GM19023 (cell line): Measurements from ENCODE around the gene SERPINA5.
"Not testable (repeated sequence)": the region's sequence is repeated elsewhere in the genome, so short reads cannot be mapped to it uniquely, and the experiment has no call there.

Experiments used
- ATAC-seq: cut with Tn5 transposase; IDR thresholded peaks from one replicate; pipeline ENCODE4 v1.9.1; 2021; ENCODE audit warnings: mild to moderate bottlenecking, moderate library complexity; ENCODE audit not compliant: unreplicated experiment

Gene SERPINA5

DNA sequence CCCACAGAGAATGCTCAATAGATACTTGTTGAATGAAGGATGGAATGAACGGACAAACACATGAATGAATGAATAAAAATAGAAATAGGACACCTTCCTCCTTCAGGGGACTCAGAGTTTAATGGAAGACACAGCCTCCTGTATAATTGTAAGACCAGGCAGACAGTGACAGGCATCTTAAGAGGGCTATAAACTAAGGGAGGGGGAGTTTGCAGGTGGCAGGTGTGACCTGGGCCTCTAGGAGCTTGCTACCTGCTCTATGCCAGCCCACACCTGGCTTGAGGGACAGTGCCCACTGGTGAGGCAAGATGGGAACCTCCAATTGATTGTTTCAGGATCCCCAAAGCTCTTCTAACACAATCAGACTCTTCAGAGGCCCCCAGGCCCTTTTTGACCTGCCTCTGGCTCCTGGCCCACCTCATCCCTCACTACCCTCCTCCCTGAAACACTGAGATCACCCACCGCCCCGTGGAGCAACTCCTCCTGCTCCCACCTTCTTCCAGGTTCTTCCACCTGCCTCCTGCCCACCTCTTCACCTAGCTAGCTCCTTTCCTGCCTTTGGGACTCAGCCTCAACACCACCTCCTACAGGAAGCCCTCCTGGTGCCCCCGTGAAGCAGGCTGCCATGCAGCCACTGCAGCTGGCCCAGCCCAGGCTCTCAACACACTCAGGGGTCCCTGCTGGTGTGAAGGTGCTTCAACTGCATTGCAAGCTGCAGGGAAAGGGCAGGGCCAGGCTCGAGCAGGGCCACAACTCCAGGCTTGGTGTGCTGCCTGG lies 40.3 kb downstream of the SERPINA5 start:
- no peak for ATAC-seq

DNA sequence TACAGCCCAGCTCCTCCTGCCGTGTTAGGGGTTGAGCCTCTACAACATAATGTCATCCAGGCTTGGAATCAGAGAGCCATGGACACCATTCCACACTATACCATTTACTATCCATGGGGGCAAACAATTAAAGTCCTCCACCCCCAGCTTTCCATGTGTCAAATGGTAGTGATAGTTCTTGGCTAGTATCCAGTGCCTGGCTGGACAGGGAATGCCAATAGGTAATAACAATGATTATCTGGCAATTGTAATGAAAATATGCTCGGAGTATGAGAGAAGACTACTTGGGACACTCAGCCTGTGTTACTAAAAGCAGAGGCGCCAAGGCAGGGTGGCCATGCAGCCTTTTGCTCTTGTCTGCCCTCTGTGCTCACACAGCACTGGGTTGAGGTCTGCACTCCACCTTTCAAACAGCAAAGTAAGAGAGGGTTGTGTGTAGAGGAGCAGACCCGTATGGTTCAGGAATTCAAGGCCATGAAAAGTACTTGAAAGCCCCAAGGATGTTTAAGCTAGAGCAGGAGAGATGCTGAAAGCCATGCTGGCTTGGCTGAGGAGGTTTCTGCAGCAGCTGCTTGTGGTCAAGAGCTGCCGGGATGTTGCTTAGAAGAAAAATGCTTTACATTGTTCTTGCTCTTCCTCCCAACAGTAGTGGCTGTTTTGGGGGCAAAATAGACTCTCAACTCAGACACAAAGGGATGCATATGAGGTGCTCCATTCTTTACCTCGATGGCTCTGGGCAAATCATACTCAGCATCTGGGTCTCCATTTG lies 41.6 kb downstream of the SERPINA5 start:
- ATAC-seq = no peak

DNA sequence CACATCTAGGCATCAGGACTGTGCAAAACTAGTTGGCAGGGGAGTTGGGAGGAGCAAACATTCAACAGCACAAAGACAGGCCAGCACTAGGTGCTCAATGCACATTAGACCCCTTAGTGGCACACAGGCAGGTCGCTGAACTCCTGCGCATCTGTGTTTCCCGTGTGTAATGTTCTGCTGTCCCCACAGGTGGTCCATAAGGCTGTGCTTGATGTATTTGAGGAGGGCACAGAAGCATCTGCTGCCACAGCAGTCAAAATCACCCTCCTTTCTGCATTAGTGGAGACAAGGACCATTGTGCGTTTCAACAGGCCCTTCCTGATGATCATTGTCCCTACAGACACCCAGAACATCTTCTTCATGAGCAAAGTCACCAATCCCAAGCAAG lies 42.2 kb downstream of the SERPINA5 start:
- ATAC-seq = no peak

DNA sequence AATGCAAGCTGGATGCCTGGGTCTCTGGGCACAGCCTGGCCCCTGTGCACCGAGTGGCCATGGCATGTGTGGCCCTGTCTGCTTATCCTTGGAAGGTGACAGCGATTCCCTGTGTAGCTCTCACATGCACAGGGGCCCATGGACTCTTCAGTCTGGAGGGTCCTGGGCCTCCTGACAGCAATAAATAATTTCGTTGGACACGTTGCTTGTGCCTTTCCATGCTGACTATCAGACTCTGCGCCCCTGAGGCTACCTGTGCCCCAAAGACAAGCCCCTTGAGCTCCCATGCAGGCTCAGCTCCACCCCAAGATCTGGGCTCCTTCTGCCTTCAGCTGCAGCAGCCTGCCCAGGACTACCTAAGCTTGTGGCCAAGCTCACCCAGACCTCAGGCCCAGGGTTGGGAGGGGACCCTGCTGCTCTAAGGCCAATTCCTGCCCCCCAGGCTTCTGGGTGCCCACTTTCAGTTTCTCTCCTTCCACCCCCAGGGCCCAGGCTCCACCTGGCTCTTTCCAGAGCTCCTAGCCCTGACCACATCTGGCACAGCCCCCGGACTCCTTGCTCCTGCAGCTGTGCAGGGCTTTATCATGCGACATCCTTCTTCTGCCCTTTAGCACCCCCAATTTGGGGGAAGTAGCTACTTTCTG lies 42.8 kb downstream of the SERPINA5 start:
- no peak for ATAC-seq

DNA sequence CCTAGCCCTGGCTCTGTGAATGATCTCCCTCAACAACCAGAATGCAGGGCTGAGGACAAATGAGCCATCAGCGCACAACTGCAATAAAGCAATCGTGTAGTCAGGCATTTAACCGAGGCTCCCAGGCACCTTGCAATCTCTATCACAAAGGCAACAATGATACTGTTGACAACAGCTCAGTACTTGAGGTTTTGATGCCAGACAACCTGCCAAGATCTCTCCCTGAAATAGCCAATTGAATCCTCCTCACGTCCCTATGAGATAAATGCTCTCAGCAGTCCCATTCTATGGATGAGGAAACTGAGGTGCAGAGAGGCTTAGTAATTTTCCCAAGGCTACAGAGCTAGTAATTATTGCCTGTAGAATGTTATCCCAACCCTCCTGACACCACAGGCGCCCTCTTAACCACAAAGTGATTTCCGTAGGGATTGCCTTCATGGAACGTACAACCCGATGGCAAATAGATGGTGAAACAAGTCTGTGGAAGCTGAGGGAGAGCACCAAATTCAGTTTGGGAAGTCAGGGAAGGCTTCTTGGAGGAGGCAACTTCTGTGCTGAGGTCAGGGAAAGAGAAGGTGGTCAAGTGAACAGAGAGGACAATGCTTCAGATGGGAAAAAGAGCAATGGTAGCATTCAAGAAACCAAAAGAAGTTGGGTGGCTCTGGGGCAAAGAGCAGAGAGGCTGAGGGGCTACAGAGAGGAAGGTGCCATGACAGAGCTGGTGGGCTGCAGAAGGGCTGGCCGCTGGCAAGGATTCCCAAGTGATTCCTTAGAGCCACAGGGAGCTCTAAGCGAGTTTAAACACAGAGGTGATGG lies 43.5 kb downstream of the SERPINA5 start:
- no peak for ATAC-seq

DNA sequence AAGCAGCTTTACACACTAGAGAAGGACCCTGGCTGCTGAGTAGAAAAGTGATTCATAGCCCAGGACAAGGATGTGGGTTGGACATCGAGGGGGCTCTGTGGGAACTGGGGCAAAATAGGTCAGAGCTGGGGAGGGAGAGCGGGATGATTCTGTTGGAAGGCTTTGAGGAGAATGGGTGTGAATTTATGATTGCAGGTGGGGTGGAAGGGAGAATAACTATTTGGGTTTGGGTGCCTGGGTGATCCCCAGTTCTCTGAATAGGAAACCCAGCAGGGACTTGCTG lies 44.1 kb downstream of the SERPINA5 start:
- ATAC-seq = no peak

DNA sequence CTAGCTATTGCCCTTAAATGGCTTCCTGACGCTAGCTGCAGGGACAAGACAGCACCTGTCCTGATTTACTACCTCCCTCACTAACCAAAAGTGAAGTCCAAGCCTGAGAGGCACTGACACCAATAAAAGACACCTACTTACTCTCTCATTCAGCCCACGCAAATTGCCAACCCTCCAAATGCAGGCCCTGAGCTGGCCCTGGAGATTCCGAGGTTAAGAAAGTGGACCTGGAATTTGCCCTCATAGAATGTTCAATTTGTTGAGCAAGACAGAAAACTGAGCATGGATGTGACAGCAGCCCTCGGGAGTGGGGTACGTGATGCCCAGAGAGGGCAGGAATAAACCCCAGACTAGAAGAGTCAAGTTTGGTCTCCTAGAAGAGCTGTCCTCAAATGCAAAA lies 47.4 kb downstream of the SERPINA5 start:
- ATAC-seq = no peak

DNA sequence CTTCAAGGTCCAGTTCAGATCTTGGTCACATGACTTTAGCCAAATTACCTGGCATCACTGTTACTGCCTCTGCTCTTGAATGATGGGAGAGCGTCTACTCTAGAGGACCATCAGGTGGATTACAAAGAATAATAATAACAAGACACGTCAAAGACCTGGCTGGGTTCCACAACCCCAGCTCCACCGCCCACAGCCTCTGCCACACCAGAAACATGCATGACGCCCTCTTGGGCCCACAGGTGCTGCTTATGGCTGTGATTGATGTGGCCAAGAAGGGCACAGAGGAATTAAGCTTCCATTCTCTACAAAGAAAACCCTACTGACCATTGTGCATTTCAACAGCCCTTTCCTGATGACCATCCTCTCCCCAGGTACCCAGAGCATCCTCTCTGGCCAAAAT lies 49.2 kb downstream of the SERPINA5 start:
- no peak for ATAC-seq

DNA sequence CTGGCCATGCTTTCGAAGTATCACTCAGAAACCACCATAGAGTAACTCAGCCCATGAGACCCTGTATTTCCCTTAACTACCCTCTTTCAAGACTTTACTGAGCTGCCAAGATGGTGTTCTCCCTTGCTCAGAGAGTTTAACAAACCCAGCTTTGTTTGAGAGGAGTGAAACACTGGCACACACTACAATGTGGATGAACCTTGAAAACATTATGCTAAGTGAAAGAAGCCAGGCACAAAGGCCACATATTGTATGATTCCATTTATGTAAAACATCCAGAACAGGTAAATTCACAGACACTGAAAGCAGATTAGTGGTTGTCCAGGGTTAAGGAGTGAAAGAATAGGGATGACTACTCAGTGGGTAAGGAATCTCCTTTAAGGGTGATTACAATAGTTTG lies 49.8 kb downstream of the SERPINA5 start:
- no peak for ATAC-seq

DNA sequence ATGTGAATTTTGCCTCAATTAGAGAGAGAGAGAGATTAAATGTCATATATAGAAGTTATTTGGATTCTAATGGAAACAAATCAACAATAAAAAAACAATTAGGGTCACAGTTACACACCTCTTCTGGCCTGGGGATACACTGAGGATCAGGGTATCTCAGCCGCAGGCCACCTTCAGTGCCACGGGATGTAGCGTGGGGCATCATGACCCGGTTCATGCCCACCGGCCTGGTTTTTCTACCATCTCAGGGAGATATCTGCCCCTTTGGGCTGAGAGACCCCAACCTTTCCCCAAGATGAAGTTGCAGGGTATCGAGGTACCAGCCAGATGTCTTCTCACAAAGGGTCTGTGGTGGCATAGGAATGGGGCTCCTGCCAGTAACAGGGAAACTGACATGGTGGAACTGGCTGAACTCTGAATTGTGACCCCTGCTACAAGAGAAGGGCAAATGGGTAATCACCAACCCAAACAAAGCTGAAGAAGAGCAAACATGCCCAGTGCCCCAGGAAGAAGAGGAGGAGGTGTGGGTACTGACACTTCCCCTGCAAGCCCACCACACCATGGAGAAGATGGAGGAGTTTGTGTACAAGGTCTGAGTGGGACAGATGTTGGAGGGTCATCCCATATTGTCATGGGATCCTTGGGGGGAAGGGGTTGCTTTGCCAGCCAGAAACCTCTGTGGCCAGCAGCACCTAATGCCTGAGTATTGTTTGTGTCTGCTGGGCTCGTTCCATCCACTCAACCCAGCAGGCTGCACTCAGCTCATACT lies 50.5 kb downstream of the SERPINA5 start:
- no peak for ATAC-seq

DNA sequence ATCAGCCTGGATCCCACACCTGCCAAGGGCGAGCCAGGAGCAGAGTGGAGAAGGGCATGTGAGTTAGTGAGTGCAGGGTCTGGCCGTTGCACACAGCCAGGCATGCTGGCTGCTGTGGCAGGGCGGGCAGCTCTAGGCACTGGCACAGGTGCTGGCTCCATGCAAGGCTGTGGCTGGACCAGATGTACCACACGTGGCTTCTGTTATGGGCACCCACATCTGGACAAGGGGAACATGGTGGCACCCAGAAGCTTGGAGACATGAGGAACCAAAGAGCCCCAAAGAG lies 51.0 kb downstream of the SERPINA5 start:
- ATAC-seq = no peak

DNA sequence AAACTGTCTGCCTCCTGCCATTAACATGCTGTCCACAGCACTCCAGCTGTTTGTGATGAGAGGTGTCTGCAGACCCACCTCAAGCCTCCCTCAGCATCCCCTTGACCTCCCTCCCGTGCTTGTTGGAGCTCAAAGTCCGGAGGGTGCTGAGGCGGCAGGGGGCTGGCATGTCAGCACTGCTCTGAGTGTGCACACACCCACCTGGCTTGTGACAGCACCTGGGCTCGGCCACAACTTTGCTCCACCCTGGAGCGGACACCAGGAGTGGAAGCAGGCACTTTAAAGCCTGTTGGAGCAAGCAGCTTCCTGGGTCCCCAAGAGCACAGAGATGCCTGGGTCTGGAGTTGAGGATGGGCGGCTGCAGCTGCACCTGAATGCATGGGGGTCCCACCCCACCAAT lies 51.9 kb downstream of the SERPINA5 start:
- no peak for ATAC-seq

DNA sequence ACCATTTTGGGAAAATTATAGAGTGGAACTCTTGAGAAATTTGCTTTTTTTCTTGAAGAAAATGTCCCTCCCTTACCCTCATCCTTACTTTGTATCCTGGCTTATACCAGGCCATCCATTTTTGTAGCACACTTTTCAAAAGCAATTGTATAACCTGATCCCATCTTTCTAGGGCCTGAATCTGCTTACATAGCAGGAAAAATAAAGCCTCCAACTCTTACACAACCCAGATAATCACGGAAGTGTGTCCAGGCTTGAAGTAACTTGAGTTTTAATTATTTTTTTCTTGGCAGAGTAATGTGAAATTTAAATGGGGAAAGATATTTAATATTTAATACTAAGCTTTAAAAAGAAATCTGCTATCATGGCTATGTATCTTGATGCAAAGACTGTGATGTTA lies 53.9 kb downstream of the SERPINA5 start:
- ATAC-seq = no peak

DNA sequence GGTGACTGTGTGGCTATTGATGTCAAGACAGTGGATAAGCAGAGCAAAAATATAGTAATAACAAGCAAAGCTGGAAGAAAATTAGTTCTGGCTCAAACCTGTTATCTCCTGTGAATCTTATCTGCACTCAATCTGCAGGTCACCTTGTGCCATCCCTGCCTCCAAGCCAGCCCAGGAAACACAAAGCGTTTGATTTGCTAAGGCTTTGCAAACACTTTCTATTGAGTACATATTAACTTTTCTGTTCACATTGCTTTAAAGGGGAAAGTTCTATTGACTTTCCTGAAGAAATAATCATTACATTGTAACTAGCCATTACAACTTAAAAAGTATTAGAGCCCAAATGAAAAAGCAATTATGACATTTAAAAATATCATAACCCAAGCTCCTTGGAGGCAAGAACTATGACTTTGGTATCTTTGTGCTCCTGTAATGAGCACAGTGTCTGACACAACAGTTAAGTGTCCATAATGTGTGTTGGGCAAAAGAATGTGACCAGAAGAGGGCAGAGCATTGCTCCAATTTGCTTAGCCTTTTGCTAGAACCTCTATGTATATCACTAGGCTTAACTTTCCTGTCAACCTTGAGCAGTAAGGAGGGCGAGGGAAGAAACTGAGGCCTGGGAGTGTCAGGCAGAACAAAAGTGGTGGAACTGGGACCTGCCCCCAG lies 55.7 kb downstream of the SERPINA5 start:
- ATAC-seq = no peak

DNA sequence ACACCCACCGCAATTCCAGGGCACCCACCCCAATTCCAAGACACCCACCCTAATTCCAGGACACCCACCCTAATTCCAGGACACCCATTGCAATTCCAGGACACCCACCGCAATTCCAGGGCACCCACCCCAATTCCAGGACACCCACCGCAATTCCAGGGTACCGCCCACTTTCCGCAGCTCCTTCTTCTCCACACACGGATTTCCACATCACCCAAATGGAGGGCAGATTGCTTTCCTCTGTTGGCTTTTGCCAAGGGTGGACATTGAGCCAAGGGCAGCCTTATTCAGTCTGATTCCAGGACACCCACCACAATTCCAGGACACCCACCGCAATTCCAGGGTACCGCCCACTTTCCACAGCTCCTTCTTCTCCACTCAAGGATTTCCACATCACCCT lies 56.6 kb downstream of the SERPINA5 start:
- ATAC-seq = not testable (repeated sequence)

DNA sequence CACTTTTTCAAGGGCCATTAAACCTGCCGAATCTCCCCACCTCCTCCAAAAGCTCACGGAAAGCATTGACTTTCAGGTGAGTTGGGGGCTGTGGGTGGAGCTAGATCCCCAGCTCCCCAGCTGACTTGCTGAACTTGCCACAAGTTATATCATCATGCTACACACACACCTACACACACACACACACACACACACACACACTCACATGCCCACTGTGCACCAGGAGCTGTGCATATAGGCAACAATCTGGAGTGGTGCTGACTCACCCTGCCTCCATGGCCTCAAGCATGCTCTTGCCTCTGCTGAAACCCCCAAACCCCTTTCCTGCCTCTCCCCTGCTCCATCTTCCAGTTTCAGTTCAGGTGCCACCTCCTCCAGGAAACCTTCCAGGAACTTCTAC lies 57.1 kb downstream of the SERPINA5 start:
- ATAC-seq = no peak

DNA sequence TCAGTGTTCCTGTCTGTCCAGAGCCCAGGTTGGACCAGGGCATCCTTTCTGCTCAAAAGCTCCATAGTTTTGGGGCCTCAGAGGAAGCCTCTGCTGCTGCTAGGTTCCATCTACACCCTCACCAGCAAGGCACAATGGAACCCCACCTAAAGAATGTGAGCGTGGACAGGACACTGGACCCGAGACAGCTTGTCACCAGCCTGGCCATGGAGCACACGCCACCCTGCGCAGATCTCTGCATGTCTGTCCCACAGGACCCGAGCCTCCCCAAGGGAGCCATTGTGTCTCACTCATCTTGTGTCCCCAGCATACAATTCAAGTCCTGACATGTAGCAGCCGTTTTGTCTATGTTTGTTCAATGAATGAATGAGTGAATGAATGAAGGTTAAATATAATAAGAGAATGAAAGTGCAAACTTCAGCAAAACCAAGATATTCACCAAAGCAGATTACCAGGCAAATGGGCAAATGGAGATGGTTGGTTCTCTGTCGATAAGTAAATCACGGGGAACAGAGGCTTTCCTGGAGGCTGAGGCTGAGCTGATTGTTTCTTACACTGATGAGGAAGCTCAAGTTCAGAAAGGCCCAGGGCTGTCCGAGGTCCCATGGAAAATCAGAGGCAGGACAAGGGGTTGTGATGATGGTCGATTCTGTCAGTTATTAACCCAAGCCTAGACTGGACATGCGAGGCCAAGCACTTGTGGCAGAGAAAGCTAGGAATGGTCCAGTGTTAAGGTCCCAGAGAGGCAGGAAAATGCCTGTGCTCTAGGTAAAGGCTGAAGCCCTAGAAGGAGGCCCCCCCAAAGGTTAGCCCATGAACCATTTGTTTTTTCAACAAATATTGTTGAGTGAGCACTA lies 58.0 kb downstream of the SERPINA5 start:
- no peak for ATAC-seq

DNA sequence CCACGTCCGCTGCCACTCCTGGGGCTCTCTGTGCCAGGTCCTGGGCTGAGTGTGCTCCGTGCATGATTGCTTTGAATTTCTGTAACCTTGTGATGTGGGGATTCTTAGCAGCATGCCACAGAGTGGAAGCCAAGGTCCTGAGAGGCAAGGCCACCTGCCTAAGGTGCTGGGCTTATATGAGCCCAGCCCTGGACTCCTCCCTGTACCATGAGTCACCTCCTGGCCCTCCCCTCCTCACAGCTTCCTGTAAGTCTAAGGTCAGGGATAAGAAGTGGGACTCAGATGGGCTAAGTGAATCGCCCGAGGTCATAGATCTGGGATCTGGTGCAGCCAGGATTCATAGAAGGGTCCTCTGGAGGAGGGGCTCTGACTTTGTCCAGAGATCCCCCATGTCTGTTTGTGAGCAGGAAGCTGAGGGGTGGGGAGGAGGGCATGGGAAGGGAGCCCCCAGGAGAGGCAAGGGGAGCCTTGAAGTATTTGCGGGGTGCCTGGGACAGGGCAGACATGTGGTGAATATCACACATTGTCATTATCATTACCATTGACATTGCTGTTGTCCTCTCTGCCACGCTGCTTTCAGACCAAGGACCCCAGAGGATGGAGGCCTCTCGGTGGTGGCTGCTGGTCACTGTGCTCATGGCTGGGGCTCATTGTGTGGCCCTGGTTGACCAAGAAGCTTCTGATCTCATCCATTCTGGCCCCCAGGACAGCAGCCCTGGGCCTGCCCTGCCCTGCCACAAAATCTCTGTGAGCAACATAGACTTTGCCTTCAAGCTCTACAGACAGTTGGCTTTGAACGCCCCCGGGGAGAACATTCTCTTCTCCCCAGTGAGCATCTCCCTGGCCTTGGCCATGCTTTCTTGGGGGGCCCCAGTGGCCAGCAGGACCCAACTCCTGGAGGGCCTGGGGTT lies 59.8 kb downstream of the SERPINA5 start:
- no peak for ATAC-seq

DNA sequence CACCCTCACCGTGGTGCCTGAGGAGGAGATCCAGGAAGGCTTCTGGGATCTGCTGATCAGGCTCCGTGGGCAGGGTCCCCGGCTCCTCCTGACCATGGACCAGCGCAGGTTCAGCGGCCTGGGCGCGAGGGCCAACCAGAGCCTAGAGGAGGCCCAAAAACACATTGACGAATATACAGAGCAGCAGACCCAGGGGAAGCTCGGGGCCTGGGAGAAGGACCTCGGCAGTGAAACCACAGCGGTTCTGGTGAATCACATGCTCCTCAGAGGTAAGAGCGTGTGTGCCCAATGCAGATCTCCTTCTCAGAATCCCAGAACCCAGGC lies 60.4 kb downstream of the SERPINA5 start:
- ATAC-seq = no peak
